BJ (cell line): Measurements from ENCODE around the gene SCRG1. TPM values are rescaled to one million over a fixed set of nuclear protein-coding genes. Genes with fewer than 3 reads are reported as not detected.

Experiments used
- CTCF ChIA-PET: fragments of 350-600 bp; formaldehyde crosslinking; extraction: SDS; loops from one replicate; lab custom pipeline; 2021; ENCODE audit warnings: antibody characterized with exemption, inconsistent platforms; lab: Yijun Ruan, JAX
- POLR2A ChIA-PET: fragments of 300-600 bp; sonication (Branson Sonifier 250); formaldehyde crosslinking; extraction: SDS; loops from one replicate; lab custom pipeline; 2021; ENCODE audit warnings: antibody characterized with exemption; lab: Charles Lee
- DNase-seq: peaks from one replicate; pipeline ENCODE4 v3.0.0-alpha.2; 2011; ENCODE audit warnings: low read depth
- H3K27me3 ChIP-seq: 2 replicates; pipeline ENCODE4 v1.6.0; 2011; ENCODE audit warnings: low read length; ENCODE audit not compliant: control insufficient read depth, insufficient read depth
- H3K36me3 ChIP-seq: 2 replicates; pipeline ENCODE4 v1.5.1; 2011; ENCODE audit warnings: low read length; ENCODE audit not compliant: control insufficient read depth, insufficient read depth
- H3K4me3 ChIP-seq: 2 replicates; pipeline ENCODE4 v1.5.1; 2011; ENCODE audit warnings: low read depth, mild to moderate bottlenecking, control low read depth, low read length
- polyA plus RNA-seq: library from polyadenylated mRNA; depleted of rRNA; stranded (reverse); fragments of >200 nt; gene quantifications from 2 replicates; pipeline ENCODE4 v1.2.3, GENCODE V29; 2011
- TF ChIP-seq, protein P1 (sequence below): IDR thresholded peaks from 2 replicates; pipeline ENCODE4 v1.5.1; 2011; ENCODE audit warnings: low read depth, mild to moderate bottlenecking, control low read depth, inconsistent platforms, low read length, moderate library complexity; ENCODE audit not compliant: insufficient read depth

SCRG1 gene
- polyA plus RNA-seq, 1 experiment: 0.47 TPM

DNA sequence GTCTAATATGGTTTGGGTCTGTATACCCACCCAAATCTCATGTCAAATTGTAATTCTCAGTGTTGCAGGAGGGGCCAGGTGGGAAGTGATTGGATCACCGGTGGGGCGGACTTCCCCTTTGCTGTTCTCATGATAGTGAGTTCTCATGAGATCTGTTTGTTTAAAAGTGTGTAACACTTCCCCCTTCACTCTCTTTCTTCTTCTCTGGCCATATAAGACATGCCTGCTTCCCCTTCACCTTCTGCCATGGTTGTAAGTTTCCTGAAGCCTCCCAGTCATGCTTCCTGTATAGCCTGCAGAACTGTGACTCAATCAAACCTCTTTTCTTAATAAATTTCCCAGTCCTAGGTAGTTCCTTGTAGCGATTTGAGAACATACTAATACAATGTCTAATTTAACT, 19.7 kb upstream of the SCRG1 start:
- H3K4me3 ChIP-seq: no peak overlapping the region
- DNase-seq: no peak
- H3K36me3 ChIP-seq: no peaks in the 10 kb centered on the region
- ChIA-PET POLR2A (no interaction called here), CTCF (interaction anchor here (0.7 to 11.5 kb wide), 17 partner anchors 8 to 572 kb away, joined by 3 to 186 read pairs (median 4); partner anchors contain the start of gene HMGB2)
- H3K27me3 ChIP-seq: no peaks in the 10 kb centered on the region
- TF ChIP-seq, protein P1, sequence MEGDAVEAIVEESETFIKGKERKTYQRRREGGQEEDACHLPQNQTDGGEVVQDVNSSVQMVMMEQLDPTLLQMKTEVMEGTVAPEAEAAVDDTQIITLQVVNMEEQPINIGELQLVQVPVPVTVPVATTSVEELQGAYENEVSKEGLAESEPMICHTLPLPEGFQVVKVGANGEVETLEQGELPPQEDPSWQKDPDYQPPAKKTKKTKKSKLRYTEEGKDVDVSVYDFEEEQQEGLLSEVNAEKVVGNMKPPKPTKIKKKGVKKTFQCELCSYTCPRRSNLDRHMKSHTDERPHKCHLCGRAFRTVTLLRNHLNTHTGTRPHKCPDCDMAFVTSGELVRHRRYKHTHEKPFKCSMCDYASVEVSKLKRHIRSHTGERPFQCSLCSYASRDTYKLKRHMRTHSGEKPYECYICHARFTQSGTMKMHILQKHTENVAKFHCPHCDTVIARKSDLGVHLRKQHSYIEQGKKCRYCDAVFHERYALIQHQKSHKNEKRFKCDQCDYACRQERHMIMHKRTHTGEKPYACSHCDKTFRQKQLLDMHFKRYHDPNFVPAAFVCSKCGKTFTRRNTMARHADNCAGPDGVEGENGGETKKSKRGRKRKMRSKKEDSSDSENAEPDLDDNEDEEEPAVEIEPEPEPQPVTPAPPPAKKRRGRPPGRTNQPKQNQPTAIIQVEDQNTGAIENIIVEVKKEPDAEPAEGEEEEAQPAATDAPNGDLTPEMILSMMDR: no peak

DNA sequence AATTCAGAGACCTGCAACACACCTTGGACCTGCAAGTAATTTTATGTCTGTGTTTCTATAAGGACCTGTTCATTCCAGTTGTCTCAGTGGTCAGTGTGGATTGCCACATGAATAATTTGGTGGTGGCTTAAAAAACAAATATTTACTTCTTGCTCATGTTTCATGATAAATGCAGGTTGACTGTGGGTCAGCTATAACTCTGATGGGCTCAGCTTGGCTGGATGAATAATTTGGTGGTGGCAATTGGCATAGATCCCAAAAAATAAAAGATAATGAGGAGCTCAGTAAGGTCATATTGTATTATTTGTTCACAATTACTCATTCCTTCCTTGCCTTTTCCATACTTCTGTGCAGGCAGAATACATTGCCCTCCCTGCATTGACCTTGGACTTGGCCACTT, 18.9 kb upstream of the SCRG1 start:
- TF ChIP-seq, protein P1: no peak
- CTCF ChIA-PET: interaction anchor here (0.6 to 11.5 kb wide), 19 partner anchors 9 to 412 kb away, joined by 3 to 186 read pairs (median 3); partner anchors contain the start of gene HMGB2
- POLR2A ChIA-PET: no interaction called here
- H3K27me3 ChIP-seq: no peaks in the 10 kb centered on the region
- no peaks in the 10 kb centered on the region for H3K36me3 ChIP-seq
- no peak overlapping the region for H3K4me3 ChIP-seq
- DNase-seq: no peak

DNA sequence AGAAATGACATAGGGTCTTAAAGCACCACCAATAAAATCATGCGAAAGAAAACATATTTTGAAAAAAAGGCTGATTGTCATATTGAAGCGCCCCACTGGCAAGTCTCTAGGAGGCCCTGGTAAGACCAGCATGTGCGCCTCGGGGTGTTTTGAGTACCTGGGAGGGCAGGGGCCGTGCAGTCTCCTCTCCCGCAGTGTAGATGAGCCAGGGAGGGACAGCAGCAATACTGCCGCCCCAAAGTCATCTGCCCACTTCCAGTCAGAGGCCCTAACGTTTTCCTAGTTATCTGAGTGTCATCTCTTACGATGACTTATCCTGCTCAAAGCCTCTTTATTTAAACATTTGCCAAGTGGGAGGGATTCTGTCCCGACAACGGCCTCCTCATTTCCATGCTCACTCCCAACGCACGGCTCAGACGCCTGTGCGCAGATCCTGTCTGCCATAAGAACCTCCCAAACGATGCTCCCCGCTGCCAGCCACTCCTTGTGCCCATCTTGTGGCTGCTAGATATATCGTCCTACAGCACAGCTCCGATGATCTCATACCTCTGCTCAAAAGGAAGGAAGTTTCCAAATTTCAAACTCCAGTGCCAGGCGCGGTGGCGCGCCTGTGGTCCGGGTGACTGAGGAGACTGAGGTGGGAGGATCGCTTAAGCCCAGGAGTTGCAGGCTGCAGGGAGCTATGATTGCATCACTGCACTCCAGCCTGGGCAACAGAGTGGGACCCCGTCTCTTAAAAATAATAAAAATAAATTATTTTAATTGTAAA, 17.2 kb upstream of the SCRG1 start:
- TF ChIP-seq, protein P1: no peak
- H3K4me3 ChIP-seq: no peak overlapping the region
- H3K27me3 ChIP-seq: no peaks in the 10 kb centered on the region
- H3K36me3 ChIP-seq: no peaks in the 10 kb centered on the region
- DNase-seq: no peak
- ChIA-PET CTCF (interaction anchor here (0.7 to 11.5 kb wide), 14 partner anchors 9 to 130 kb away, joined by 3 to 186 read pairs (median 4); no protein-coding TSS in a partner anchor), POLR2A (no interaction called here)

GRCh38 chr4:173415092-173415491, 16.2 kb upstream of the SCRG1 start:
- TF ChIP-seq, protein P1: no peak
- Histone ChIP-seq H3K4me3 (no peak overlapping the region), H3K27me3 (no peaks in the 10 kb centered on the region), H3K36me3 (no peaks in the 10 kb centered on the region)
- POLR2A ChIA-PET: no interaction called here
- DNase-seq: no peak
- CTCF ChIA-PET: interaction anchor here (0.9 to 11.5 kb wide), 5 partner anchors 10 to 402 kb away, joined by 3 to 186 read pairs (median 4); no protein-coding TSS in a partner anchor

DNA sequence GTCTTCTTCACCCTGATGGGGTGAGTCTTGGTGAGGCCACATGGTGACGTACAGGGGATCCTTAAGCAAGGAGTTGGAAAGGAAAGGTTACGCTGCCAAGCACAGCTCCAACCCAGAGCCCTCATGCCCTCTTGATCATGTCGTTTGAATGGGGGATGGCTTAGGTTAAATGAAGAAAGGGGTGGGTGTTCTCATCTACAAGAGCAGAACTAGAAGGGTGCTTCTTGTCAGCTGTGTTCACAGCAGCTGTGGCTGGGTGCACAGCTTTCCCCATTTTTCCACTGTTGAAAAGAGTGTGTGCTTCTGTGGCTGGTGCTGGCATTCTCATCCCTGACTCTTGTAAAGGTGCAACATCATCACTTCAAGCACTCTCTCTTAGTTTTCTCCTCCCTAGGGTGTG, 15.5 kb upstream of the SCRG1 start:
- Histone ChIP-seq H3K4me3 (no peak overlapping the region), H3K27me3 (no peaks in the 10 kb centered on the region), H3K36me3 (no peaks in the 10 kb centered on the region)
- DNase-seq: no peak
- TF ChIP-seq, protein P1: no peak
- ChIA-PET POLR2A (no interaction called here), CTCF (interaction anchor here (0.9 to 11.5 kb wide), 4 partner anchors 12 to 401 kb away, joined by 3 to 186 read pairs (median 8); no protein-coding TSS in a partner anchor)
